Measurements from ENCODE around the gene RAD52.

GRCh38 chr12:915090-915489 is 34.4 kb downstream of the RAD52 start:
- TF ChIP-seq POLR2A (IDR thresholded peaks at IDR 0.05) (no peak), CTCF (IDR thresholded peaks at IDR 0.05) (no peak)
